NCI-H460 (cell line): ENCODE data around the gene NCF2. TPM values are rescaled to one million over a fixed set of nuclear protein-coding genes. Genes with fewer than 3 reads are reported as not detected.

Experiments
- DNase-seq: peaks from one replicate; pipeline ENCODE4 v3.0.0-alpha.2; 2016; ENCODE audit warnings: low read depth; ENCODE audit errors: extremely low read depth
- total RNA-seq: library from RNA; depleted of rRNA; stranded (reverse); fragments of >200 nt; shearing (Covaris generic); gene quantifications from 2 replicates; pipeline ENCODE4 v1.2.3, GENCODE V29; 2014

NCF2 gene
- total RNA-seq, 1 experiment from 2014 or later: 0.17 TPM

- DNase-seq: no peak
Measured at GRCh38 chr1:183559061-183559460, 31.2 kb downstream of the NCF2 start.

- no peak for DNase-seq
Measured at GRCh38 chr1:183554577-183554976, 35.7 kb downstream of the NCF2 start.

GRCh38 chr1:183553764-183554163 lies 36.5 kb downstream of the NCF2 start:
- no peak for DNase-seq

GRCh38 chr1:183553331-183553730 lies 36.9 kb downstream of the NCF2 start:
- DNase-seq: no peak

GRCh38 chr1:183552891-183553290 lies 37.4 kb downstream of the NCF2 start:
- DNase-seq: no peak

GRCh38 chr1:183552441-183552840 lies 37.8 kb downstream of the NCF2 start:
- DNase-seq: no peak

DNA sequence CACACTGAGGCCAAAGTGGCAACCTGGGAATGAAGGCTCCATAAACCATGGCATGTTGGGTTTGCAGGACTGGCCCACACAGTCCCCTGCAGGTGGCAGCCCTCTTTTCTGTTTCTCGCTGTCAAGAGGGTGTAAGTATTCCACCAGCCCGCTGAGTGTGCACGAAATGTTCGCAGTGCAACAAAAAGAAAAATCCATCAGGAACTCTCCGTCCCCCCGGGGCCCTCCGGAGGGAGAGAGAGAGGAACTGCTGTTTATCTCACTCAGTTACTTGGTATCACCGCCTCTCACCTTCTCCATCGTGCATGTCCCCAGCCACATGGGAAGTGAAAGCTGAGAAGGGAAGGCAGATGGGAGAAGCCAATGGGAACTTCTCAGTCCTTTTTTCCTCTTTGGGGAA lies 38.3 kb downstream of the NCF2 start:
- no peak for DNase-seq

DNA sequence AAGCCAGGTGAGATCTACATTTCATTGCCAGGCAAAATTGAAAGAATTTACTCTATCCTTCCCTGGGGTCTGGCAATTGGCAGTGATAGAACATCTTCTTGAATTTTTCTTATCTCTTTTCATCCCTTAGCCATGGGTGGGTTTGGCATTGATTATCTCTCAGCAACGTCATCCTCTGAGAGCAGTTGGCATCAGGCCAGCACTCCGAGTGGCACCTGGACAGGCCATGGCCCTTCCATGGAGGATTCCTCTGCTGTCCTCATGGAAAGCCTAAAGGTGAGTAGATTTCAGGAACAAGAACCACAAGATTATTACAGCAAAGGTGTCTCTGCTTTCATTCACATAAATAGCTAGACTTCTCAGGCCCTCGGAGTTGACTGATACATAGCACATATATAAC lies 39.3 kb downstream of the NCF2 start:
- no peak for DNase-seq

DNA sequence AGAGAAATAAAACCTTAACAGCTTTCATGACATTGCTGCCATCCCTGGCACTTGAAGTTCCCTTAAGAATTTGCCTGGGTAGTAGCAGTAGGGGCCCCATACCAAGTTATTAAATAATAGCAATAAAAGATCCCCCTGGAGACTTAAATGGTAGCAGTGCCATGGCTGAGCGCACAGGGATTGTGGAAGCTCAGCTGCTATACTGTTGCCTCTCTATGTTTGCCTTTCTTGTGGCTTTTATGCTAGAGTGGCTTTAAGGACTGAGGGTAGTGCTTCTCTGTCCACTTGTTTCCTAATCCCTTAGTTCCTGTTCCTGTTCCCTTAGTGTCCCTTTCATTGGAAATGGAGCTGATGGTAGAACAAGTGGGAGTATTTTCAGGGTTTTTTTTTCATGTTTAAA lies 42.1 kb downstream of the NCF2 start:
- no peak for DNase-seq

GRCh38 chr1:183546427-183546826 lies 43.8 kb downstream of the NCF2 start:
- DNase-seq: no peak

DNA sequence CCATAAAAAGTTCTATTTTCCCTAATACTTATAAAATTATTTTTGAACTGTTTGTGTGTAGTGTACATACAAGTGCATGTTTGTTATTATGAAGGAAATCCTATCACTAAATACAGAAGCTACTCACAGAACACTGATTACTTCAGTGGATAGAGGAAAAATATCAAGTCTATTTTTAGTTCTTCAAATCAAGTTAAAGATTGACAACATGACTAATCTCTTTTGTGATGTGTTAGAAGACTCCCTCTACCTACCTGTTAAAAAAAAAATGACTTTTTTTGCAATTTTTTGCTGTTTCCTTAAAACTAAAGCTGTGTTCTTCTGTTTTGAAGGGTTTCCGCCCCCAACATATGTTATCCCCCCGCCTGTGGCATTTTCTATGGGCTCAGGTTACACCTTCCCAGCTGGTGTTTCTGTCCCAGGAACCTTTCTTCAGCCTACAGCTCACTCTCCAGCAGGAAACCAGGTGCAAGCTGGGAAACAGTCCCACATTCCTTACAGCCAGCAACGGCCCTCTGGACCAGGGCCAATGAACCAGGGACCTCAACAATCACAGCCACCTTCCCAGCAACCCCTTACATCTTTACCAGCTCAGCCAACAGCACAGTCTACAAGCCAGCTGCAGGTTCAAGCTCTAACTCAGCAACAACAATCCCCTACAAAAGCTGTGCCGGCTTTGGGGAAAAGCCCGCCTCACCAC lies 45.5 kb downstream of the NCF2 start:
- no peak for DNase-seq

GRCh38 chr1:183543619-183544204 lies 46.5 kb downstream of the NCF2 start:
- DNase-seq: peak; percentile 72

- DNase-seq: no peak
Measured at GRCh38 chr1:183537405-183537804, 52.9 kb downstream of the NCF2 start.

- DNase-seq: no peak
Measured at GRCh38 chr1:183533617-183534174, 56.6 kb downstream of the NCF2 start.

GRCh38 chr1:183528577-183528976 lies 61.7 kb downstream of the NCF2 start:
- no peak for DNase-seq

GRCh38 chr1:183522104-183522503 lies 68.2 kb downstream of the NCF2 start:
- DNase-seq: no peak

- DNase-seq: no peak
Measured at GRCh38 chr1:183520379-183520778, 69.9 kb downstream of the NCF2 start.

- no peak for DNase-seq
Measured at GRCh38 chr1:183517401-183517800, 72.9 kb downstream of the NCF2 start.

DNA sequence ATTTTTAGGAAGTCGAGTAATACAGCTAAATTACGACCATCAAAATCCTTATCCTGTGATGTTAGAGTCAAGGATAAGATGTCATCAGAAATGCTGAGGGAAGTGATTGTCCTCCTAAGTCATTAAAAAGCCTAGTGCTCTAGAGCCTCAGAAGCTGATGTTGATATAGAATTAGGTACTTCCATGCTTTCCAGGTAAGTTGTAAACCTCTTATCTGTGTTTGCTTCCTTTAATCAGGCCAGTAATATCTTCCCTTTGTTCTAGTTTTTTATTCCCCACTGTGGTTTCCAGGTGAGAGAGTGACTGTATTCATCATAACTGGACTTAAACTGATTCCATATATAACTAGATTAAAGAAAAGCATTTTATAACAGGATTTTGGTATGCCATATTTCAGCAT lies 73.5 kb downstream of the NCF2 start:
- DNase-seq: no peak

DNA sequence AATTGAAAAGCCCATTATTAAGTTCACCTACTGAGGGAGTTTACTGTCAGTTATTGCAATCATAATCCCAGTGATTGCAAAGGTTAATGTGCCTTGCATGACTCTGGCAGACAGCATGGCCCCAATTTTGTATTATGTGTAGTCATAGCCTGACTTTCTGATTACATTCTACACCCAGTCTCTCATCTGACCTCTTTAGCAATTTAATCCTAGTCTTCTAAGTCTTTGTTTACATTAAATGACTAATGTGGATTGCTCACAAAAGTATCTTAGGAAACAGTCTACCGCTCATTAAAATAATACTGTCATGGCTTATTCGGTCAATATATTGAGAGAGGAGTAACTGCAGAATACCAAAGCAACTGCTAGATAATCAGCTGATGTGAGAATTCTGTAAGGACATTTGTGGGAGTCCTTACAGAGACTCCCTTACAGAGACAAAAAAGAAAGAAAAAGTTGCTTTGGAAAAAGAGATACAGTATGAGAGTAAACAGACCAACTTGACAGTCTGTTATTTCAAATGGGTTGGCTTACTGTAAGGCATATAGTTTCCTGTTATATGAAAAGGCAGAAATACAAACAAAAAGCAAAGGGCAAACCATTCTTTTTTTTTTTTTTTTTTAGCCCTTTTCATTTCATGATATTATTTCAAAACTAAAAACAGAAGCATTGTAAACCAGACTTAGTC lies 75.1 kb downstream of the NCF2 start:
- DNase-seq: peak; percentile 78

DNA sequence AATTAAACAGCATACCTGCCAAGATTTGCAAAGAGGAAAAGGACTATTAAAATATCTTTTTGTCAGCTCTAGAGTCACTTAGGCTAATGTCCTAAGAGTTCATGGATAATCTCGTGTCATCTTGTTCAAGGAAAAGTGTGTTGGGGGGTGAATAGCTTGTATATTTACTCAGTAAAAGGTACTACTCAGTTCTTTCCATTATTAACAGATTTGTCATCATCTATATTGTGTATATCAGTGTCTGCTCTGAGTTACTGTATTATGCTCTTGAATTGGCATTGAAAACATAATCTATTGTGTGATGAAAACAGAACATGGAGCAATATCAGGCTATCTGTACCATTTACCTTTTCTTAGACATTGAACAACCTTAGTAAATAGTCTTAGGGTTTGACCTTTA lies 76.0 kb downstream of the NCF2 start:
- no peak for DNase-seq

DNA sequence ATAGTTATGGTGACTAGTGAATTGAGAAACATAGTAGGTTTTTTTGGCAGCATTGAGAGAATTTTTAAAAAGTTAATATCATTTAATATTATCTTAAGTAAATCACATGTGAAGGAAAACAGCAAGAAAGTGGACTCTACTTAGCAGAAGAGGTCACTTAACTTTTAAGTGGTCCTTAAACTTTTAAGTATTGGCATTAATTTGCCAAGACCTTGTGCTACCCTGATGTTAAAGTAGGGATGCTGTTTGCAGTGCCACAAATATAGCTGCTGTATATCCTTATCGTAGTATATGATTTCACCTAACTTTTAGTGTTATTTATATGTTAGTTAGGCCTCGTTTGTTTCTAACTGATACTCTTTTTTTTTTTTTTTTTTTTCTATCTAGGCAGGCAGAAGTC lies 77.8 kb downstream of the NCF2 start:
- no peak for DNase-seq
